RWPE2 (cell line): ENCODE data around the gene PTH2.

Source experiments
- ATAC-seq: fragments of 200-7000 bp; cut with Tn5 transposase; 3 replicates; pipeline ENCODE4 v1.9.1; 2021; ENCODE audit warnings: low read depth
- DNase-seq: peaks from one replicate; pipeline ENCODE4 v3.0.0-alpha.2; 2020; ENCODE audit warnings: low spot score
- H3K27ac ChIP-seq: fragments of 450-650 bp; 2 replicates; pipeline ENCODE4 v1.5.1; 2017; ENCODE audit warnings: mild to moderate bottlenecking; ENCODE audit not compliant: poor library complexity, severe bottlenecking
- H3K27me3 ChIP-seq: fragments of 250-450 bp; sonication (Bioruptor Pico); 2 replicates; pipeline ENCODE4 v1.5.1; 2021; ENCODE audit warnings: mild to moderate bottlenecking, moderate library complexity; ENCODE audit not compliant: insufficient read depth, poor library complexity, severe bottlenecking
- H3K36me3 ChIP-seq: fragments of 250-450 bp; sonication (Bioruptor Pico); 2 replicates; pipeline ENCODE4 v1.5.1; 2020; ENCODE audit warnings: low read depth, mild to moderate bottlenecking, moderate library complexity
- H3K4me1 ChIP-seq: fragments of 250-450 bp; sonication (Bioruptor Pico); 2 replicates; pipeline ENCODE4 v1.5.1; 2021; ENCODE audit warnings: mild to moderate bottlenecking, moderate library complexity; ENCODE audit not compliant: insufficient read depth, poor library complexity, severe bottlenecking
- H3K4me3 ChIP-seq: fragments of 250-450 bp; sonication (Bioruptor Pico); 2 replicates; pipeline ENCODE4 v1.5.1; 2021; ENCODE audit warnings: mild to moderate bottlenecking, moderate library complexity; ENCODE audit not compliant: severe bottlenecking
- H3K9me3 ChIP-seq: fragments of 250-450 bp; sonication (Bioruptor Pico); 2 replicates; pipeline ENCODE4 v1.5.1; 2021; ENCODE audit warnings: mild to moderate bottlenecking, moderate library complexity; ENCODE audit not compliant: severe bottlenecking
- TF ChIP-seq, protein P1 (sequence below): fragments of 450-650 bp; IDR thresholded peaks from one replicate; pipeline ENCODE4 v1.5.1; 2017; ENCODE audit warnings: mild to moderate bottlenecking, moderate library complexity; ENCODE audit not compliant: poor library complexity, severe bottlenecking

PTH2 gene

GRCh38 chr19:49443366-49444099 lies 20.3 kb upstream of the PTH2 start:
- Histone ChIP-seq H3K27ac (peak overlapping the region; percentile 41), H3K9me3 (no peaks in the 10 kb centered on the region), H3K4me1 (no peaks in the 10 kb centered on the region), H3K4me3 (peak overlapping the region; percentile 41), H3K36me3 (peaks cover 11% of the 10 kb centered on the region), H3K27me3 (peaks cover 38% of the 10 kb centered on the region)
- DNase-seq: peak; percentile 96
- ATAC-seq: peak; percentile 75
- TF ChIP-seq, protein P1, sequence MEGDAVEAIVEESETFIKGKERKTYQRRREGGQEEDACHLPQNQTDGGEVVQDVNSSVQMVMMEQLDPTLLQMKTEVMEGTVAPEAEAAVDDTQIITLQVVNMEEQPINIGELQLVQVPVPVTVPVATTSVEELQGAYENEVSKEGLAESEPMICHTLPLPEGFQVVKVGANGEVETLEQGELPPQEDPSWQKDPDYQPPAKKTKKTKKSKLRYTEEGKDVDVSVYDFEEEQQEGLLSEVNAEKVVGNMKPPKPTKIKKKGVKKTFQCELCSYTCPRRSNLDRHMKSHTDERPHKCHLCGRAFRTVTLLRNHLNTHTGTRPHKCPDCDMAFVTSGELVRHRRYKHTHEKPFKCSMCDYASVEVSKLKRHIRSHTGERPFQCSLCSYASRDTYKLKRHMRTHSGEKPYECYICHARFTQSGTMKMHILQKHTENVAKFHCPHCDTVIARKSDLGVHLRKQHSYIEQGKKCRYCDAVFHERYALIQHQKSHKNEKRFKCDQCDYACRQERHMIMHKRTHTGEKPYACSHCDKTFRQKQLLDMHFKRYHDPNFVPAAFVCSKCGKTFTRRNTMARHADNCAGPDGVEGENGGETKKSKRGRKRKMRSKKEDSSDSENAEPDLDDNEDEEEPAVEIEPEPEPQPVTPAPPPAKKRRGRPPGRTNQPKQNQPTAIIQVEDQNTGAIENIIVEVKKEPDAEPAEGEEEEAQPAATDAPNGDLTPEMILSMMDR: peak; percentile 98

- peak overlapping the region; percentile 41 for H3K4me3 ChIP-seq
- H3K27me3 ChIP-seq: peaks cover 45% of the 10 kb centered on the region
- no peaks in the 10 kb centered on the region for H3K4me1 ChIP-seq
- TF ChIP-seq, protein P1: no peak
- H3K9me3 ChIP-seq: no peaks in the 10 kb centered on the region
- ATAC-seq: peak; percentile 78
- peak; percentile 98 for DNase-seq
- H3K27ac ChIP-seq: peak overlapping the region; percentile 41
- peaks cover 8% of the 10 kb centered on the region for H3K36me3 ChIP-seq
Observed at GRCh38 chr19:49442771-49443365, 19.6 kb upstream of the PTH2 start.

DNA sequence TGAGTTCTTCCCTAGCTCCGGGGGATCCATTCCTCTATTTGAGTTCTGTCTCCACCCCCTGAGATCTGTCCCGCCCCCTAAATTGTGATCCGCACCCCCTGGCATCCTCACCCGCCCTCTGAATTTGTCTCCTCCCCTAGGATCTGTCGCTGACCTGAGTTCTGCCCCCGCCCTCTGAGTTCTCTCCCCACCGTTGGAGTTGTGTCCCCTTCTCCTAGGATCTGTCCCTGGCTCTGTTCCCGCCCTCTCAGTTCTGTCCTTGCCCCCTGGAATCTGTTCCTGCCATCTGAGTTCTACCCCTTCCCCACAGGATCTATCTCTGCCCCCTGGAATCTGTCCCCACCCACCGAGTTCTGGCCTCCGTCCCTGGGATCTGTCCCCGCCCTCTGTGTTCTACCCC lies 19.1 kb upstream of the PTH2 start:
- H3K27me3 ChIP-seq: peaks cover 50% of the 10 kb centered on the region
- no peaks in the 10 kb centered on the region for H3K9me3 ChIP-seq
- H3K4me1 ChIP-seq: no peaks in the 10 kb centered on the region
- no peak overlapping the region for H3K27ac ChIP-seq
- TF ChIP-seq, protein P1: no peak
- H3K36me3 ChIP-seq: peaks cover 8% of the 10 kb centered on the region; the same call in 1 of the 2 replicates
- ATAC-seq (no peak), DNase-seq (no peak)
- H3K4me3 ChIP-seq: peak overlapping the region; percentile 12

- Histone ChIP-seq H3K4me3 (no peak overlapping the region), H3K27me3 (peaks cover 54% of the 10 kb centered on the region), H3K9me3 (no peaks in the 10 kb centered on the region), H3K27ac (no peak overlapping the region), H3K4me1 (no peaks in the 10 kb centered on the region), H3K36me3 (peaks cover 8% of the 10 kb centered on the region; the same call in 1 of the 2 replicates)
- TF ChIP-seq, protein P1: no peak
- ATAC-seq: no peak
- DNase-seq: no peak
Observed at GRCh38 chr19:49441960-49442350, 18.7 kb upstream of the PTH2 start.
